Stimulated activated CD8-positive, alpha-beta memory T cell treated with anti-CD3 and anti-CD28 coated beads, Interleukin-7, amount 100 ng/mL, for 48 hours (primary cell): ENCODE measurements around the gene MAEA.
"Not testable (repeated sequence)": the region's sequence is repeated elsewhere in the genome, so short reads cannot be mapped to it uniquely, and the experiment has no call there.

ENCODE experiments used
- DNase-seq, 2 donors: peaks; one replicate each; pipeline ENCODE4 v3.0.0-alpha.2; 2020; ENCODE audit warnings: low read depth in 1 of 2; ENCODE audit errors: extremely low read depth in 1 of 2

The MAEA gene

GRCh38 chr4:1318488-1319213, 29.0 kb downstream of the MAEA start:
- DNase-seq = no peak

- no peak for DNase-seq
These were observed 31.8 kb downstream of the MAEA start for GRCh38 chr4:1321486-1321885.

- DNase-seq = no peak
These were observed 32.4 kb downstream of the MAEA start for GRCh38 chr4:1321946-1322650.

GRCh38 chr4:1323280-1323634, 33.6 kb downstream of the MAEA start:
- no peak for DNase-seq

- no peak for DNase-seq
These were observed 34.1 kb downstream of the MAEA start for GRCh38 chr4:1323635-1324442.

- not testable (repeated sequence) for DNase-seq
These were observed 34.9 kb downstream of the MAEA start for GRCh38 chr4:1324443-1325175.

GRCh38 chr4:1325176-1325480, 35.4 kb downstream of the MAEA start:
- no peak for DNase-seq

GRCh38 chr4:1325681-1326635, 36.3 kb downstream of the MAEA start:
- no peak for DNase-seq

- DNase-seq = no peak
These were observed 37.2 kb downstream of the MAEA start for GRCh38 chr4:1326751-1327525.

- no peak for DNase-seq
These were observed 38.0 kb downstream of the MAEA start for GRCh38 chr4:1327526-1328266.

- DNase-seq = no peak
These were observed 38.8 kb downstream of the MAEA start for GRCh38 chr4:1328267-1329155.

- no peak for DNase-seq
These were observed 40.0 kb downstream of the MAEA start for GRCh38 chr4:1329408-1330371.

GRCh38 chr4:1330761-1331590, 41.3 kb downstream of the MAEA start:
- peak; percentile 45 to 71 for DNase-seq

- no peak for DNase-seq
These were observed 42.1 kb downstream of the MAEA start for GRCh38 chr4:1331591-1332353.

- DNase-seq = no peak
These were observed 43.0 kb downstream of the MAEA start for GRCh38 chr4:1332686-1333085.
